DOHH2 (cell line): Measurements from ENCODE around the gene NMNAT2.

Source experiments
- CTCF ChIP-seq: fragments of 200-600 bp; sonication (generic); IDR thresholded peaks from one replicate; pipeline ENCODE4 v1.5.1; 2014; ENCODE audit warnings: antibody characterized with exemption, mild to moderate bottlenecking, low read depth, low read length; ENCODE audit not compliant: poor library complexity, severe bottlenecking
- EZH2phosphoT487 ChIP-seq: fragments of 200-600 bp; sonication (generic); IDR thresholded peaks from 2 replicates; pipeline ENCODE4 v1.6.1; 2017; ENCODE audit warnings: borderline replicate concordance, mild to moderate bottlenecking, antibody characterized with exemption, low read length, moderate library complexity, mixed read lengths

GRCh38 chr1:183355181-183355580 is 63.0 kb downstream of the NMNAT2 start:
- TF ChIP-seq CTCF (no peak), EZH2phosphoT487 (no peak)
